Astrocyte (in vitro differentiated cells and primary cell): ENCODE data around the gene FOXO6.

ENCODE experiments used
- EZH2 ChIP-seq: IDR thresholded peaks from 2 replicates; pipeline ENCODE4 v1.6.1; 2012; ENCODE audit warnings: mild to moderate bottlenecking, low read length, inconsistent platforms; ENCODE audit not compliant: insufficient read depth
- TF ChIP-seq, protein P1 (sequence below): IDR thresholded peaks from 2 replicates; pipeline ENCODE4 v1.5.1; 2011; ENCODE audit warnings: low read depth, mild to moderate bottlenecking, inconsistent platforms, low read length, moderate library complexity; ENCODE audit not compliant: insufficient read depth

DNA sequence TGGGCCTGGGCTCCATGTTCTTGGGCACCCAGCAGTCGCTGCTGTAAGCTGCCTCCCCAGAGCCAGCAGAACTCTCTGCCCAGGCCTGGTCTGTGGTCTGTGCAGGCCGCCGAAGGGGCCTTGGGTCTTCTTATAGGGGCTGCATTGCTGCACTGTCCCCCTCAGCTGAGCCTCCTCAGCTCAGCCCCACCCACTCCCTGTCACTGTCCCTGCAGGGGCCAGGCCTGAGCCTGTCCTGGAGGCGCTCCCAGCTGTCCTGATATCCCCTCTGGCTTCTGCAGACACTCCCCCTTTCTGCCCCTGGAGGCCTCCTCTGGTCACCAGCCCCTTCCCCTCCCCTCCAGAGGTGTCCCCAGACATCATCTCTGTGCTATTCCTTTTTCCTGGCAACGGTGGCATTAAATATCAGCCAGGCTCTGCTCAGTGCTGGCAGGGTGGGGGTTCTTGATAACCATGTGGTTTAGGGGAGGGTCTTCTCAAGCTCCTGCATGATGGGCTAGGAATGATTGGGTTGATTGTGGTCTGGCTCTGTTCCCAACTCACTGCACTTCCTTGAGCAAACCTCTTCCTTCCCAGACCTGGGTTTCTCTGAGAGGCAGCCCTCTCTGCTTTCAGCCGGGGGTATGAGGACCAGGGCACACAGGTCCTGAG lies 3.7 kb upstream of the FOXO6 start:
- TF ChIP-seq, protein P1, sequence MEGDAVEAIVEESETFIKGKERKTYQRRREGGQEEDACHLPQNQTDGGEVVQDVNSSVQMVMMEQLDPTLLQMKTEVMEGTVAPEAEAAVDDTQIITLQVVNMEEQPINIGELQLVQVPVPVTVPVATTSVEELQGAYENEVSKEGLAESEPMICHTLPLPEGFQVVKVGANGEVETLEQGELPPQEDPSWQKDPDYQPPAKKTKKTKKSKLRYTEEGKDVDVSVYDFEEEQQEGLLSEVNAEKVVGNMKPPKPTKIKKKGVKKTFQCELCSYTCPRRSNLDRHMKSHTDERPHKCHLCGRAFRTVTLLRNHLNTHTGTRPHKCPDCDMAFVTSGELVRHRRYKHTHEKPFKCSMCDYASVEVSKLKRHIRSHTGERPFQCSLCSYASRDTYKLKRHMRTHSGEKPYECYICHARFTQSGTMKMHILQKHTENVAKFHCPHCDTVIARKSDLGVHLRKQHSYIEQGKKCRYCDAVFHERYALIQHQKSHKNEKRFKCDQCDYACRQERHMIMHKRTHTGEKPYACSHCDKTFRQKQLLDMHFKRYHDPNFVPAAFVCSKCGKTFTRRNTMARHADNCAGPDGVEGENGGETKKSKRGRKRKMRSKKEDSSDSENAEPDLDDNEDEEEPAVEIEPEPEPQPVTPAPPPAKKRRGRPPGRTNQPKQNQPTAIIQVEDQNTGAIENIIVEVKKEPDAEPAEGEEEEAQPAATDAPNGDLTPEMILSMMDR, result no peak
- no peak for TF ChIP-seq EZH2
